GM12891 (cell line): Measurements from ENCODE around the gene MGME1.

ENCODE experiments used
- PAX5 ChIP-seq: IDR thresholded peaks from 2 replicates; pipeline ENCODE4 v1.6.1; 2011; ENCODE audit warnings: low read length, moderate library complexity, mild to moderate bottlenecking; ENCODE audit not compliant: insufficient read depth, severe bottlenecking
- POLR2A ChIP-seq: IDR thresholded peaks from 2 replicates; pipeline ENCODE4 v1.6.1; 2011; ENCODE audit warnings: low read depth, low read length, control low read depth
- POLR2AphosphoS5 ChIP-seq: IDR thresholded peaks from 2 replicates; pipeline ENCODE4 v1.6.1; 2011; ENCODE audit warnings: low read depth, low read length, control low read depth
- POU2F2 ChIP-seq: IDR thresholded peaks from 2 replicates; pipeline ENCODE4 v1.6.1; 2011; ENCODE audit warnings: low read depth, mild to moderate bottlenecking, control low read depth, low read length, moderate library complexity
- TAF1 ChIP-seq: IDR thresholded peaks from 2 replicates; pipeline ENCODE4 v1.6.1; 2011; ENCODE audit warnings: low read depth, low read length, control low read depth

- TF ChIP-seq POLR2AphosphoS5 (no peak), TAF1 (no peak), POLR2A (no peak), POU2F2 (no peak), PAX5 (no peak)
Observed at GRCh38 chr20:17995967-17996819, 27.4 kb downstream of the MGME1 start.
